HEK293 (cell line): ENCODE results near the gene TADA2B.

Source experiments
- CTCF ChIA-PET: fragments of 350-600 bp; formaldehyde crosslinking; extraction: SDS; loops from one replicate; lab custom pipeline; 2021; ENCODE audit warnings: antibody characterized with exemption; lab: Yijun Ruan, JAX
- POLR2A ChIA-PET: fragments of 300-600 bp; formaldehyde crosslinking; extraction: SDS; loops from one replicate; lab custom pipeline; 2020; ENCODE audit warnings: antibody characterized with exemption, inconsistent platforms; lab: Yijun Ruan, JAX
- H3K27ac ChIP-seq: fragments of 200-500 bp; sonication (Bioruptor generic); 2 replicates; pipeline ENCODE4 v1.5.1; 2014; ENCODE audit warnings: low read depth, low read length, control low read depth, inconsistent platforms; ENCODE audit errors: extremely low read depth
- H3K36me3 ChIP-seq, 2 experiments: fragments of 200-500 bp in 1 of 2; sonication (Bioruptor generic) in 1 of 2; 1 replicate in 1 of 2; 2 replicates in 1 of 2; pipeline ENCODE4 v1.5.1; 2014 to 2017; ENCODE audit warnings: inconsistent platforms in 2 of 2, low read length in 2 of 2; ENCODE audit not compliant: control insufficient read depth in 2 of 2, insufficient read depth in 1 of 2
- H3K4me1 ChIP-seq: fragments of 200-500 bp; sonication (Bioruptor generic); 2 replicates; pipeline ENCODE4 v1.5.1; 2014; ENCODE audit warnings: mild to moderate bottlenecking, low read length, inconsistent platforms; ENCODE audit not compliant: control insufficient read depth, insufficient read depth
- H3K4me3 ChIP-seq: 2 replicates; pipeline ENCODE4 v1.5.1; 2011; ENCODE audit warnings: low read depth, mild to moderate bottlenecking, control low read depth, low read length, moderate library complexity
- H3K9me3 ChIP-seq: fragments of 200-500 bp; sonication (Bioruptor generic); 2 replicates; pipeline ENCODE4 v1.5.1; 2014; ENCODE audit warnings: low read depth, low read length, inconsistent platforms; ENCODE audit not compliant: control insufficient read depth, insufficient read depth
- PRDM2 ChIP-seq: fragments of 450-650 bp; formaldehyde crosslinking; IDR thresholded peaks from 2 replicates; pipeline ENCODE4 v1.5.1; 2016; ENCODE audit warnings: missing biosample characterization, missing genetic modification characterization, borderline replicate concordance
- SCRT1 ChIP-seq: fragments of 450-650 bp; formaldehyde crosslinking; IDR thresholded peaks from 2 replicates; pipeline ENCODE4 v1.5.1; 2016; ENCODE audit warnings: missing biosample characterization, missing genetic modification characterization, borderline replicate concordance
- ZBTB49 ChIP-seq: fragments of 450-650 bp; formaldehyde crosslinking; IDR thresholded peaks from 2 replicates; pipeline ENCODE4 v1.5.1; 2016; ENCODE audit warnings: missing biosample characterization, missing genetic modification characterization, low read depth
- ZNF114 ChIP-seq: fragments of 450-650 bp; formaldehyde crosslinking; IDR thresholded peaks from 2 replicates; pipeline ENCODE4 v1.5.0; 2017; ENCODE audit warnings: missing biosample characterization, missing genetic modification characterization
- ZNF140 ChIP-seq: fragments of 450-650 bp; formaldehyde crosslinking; IDR thresholded peaks from 2 replicates; pipeline ENCODE4 v1.5.1; 2016; ENCODE audit warnings: missing biosample characterization, missing genetic modification characterization
- ZNF184 ChIP-seq: fragments of 450-650 bp; IDR thresholded peaks from 2 replicates; pipeline ENCODE4 v1.5.1; 2018; ENCODE audit warnings: missing biosample characterization, mild to moderate bottlenecking, missing genetic modification characterization
- ZNF433 ChIP-seq: fragments of 450-650 bp; formaldehyde crosslinking; IDR thresholded peaks from 2 replicates; pipeline ENCODE4 v1.5.1; 2016; ENCODE audit warnings: missing biosample characterization, missing genetic modification characterization, low read depth
- ZNF501 ChIP-seq: fragments of 450-650 bp; formaldehyde crosslinking; IDR thresholded peaks from 2 replicates; pipeline ENCODE4 v1.5.1; 2016; ENCODE audit warnings: missing biosample characterization, missing genetic modification characterization
- ZNF555 ChIP-seq: fragments of 450-650 bp; formaldehyde crosslinking; conservative IDR thresholded peaks from 2 replicates; pipeline ENCODE4 v1.5.1; 2017; ENCODE audit warnings: missing biosample characterization, mild to moderate bottlenecking, missing genetic modification characterization, inconsistent platforms
- ZNF561 ChIP-seq: fragments of 450-650 bp; IDR thresholded peaks from 2 replicates; pipeline ENCODE4 v1.5.1; 2018; ENCODE audit warnings: missing biosample characterization, missing genetic modification characterization, borderline replicate concordance
- ZNF626 ChIP-seq: fragments of 450-650 bp; sonication (Bioruptor Pico); formaldehyde crosslinking; IDR thresholded peaks from 2 replicates; pipeline ENCODE4 v1.5.1; 2018; ENCODE audit warnings: missing biosample characterization, missing genetic modification characterization, inconsistent platforms
- ZNF747 ChIP-seq: fragments of 450-650 bp; formaldehyde crosslinking; IDR thresholded peaks from 2 replicates; pipeline ENCODE4 v1.5.1; 2016; ENCODE audit warnings: missing biosample characterization, missing genetic modification characterization
- TF ChIP-seq, protein P1 (sequence below): fragments of 450-650 bp; formaldehyde crosslinking; IDR thresholded peaks from 2 replicates; pipeline ENCODE4 v1.5.0; 2017; ENCODE audit warnings: missing biosample characterization, missing genetic modification characterization, borderline replicate concordance
- TF ChIP-seq, protein P2 (sequence below): sonication (generic); formaldehyde crosslinking; IDR thresholded peaks from 2 replicates; pipeline ENCODE4 v1.8.1; 2022; ENCODE audit warnings: mild to moderate bottlenecking, moderate library complexity, missing genetic modification reagents
- TF ChIP-seq, protein P3 (sequence below): fragments of 450-650 bp; formaldehyde crosslinking; optimal IDR thresholded peaks from 2 replicates; pipeline ENCODE3; 2016; ENCODE audit warnings: missing biosample characterization, mild to moderate bottlenecking, missing genetic modification characterization

TADA2B gene

GRCh38 chr4:7074426-7074825, 31.3 kb downstream of the TADA2B start (continued):
- TF ChIP-seq, protein P1, sequence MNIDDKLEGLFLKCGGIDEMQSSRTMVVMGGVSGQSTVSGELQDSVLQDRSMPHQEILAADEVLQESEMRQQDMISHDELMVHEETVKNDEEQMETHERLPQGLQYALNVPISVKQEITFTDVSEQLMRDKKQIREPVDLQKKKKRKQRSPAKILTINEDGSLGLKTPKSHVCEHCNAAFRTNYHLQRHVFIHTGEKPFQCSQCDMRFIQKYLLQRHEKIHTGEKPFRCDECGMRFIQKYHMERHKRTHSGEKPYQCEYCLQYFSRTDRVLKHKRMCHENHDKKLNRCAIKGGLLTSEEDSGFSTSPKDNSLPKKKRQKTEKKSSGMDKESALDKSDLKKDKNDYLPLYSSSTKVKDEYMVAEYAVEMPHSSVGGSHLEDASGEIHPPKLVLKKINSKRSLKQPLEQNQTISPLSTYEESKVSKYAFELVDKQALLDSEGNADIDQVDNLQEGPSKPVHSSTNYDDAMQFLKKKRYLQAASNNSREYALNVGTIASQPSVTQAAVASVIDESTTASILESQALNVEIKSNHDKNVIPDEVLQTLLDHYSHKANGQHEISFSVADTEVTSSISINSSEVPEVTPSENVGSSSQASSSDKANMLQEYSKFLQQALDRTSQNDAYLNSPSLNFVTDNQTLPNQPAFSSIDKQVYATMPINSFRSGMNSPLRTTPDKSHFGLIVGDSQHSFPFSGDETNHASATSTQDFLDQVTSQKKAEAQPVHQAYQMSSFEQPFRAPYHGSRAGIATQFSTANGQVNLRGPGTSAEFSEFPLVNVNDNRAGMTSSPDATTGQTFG (tag by site-specific recombination) = no peak
- TF ChIP-seq ZNF501 (tag by site-specific recombination) (no peak), ZNF626 (tag by site-specific recombination) (no peak)

DNA sequence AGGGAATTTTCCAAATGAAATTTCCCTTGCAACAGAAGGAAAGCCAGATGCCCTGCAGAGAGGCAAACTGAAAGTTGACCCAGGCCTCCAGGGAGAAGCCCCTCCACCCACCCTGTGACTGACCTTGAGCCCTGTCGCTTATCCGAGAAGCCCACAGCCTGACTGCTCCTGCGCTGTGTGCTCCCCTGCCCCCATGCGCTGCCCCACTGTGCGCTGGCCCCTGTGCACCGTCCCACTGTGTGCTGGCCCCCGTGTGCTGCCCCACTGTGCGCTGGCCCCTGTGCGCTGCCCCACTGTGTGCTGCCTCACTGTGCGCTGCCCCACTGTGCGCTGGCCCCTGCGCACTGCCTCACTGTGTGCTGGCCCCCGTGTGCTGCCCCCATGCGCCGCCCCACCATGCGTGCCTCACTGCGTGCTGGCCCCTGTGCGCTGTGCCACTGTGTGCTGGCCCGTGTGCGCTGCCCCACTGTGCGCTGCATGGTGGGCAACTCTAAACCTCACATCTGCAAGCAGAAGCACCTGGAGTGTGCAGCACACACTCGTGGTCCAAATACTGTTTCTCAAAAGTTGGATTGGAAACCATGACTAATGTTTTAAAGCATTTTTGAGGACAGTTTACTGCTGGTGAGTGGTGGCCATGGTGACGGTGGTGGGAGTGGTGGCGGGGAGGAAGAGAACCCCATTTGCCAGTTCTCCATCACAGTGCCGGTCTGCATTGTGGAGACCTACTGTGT, 33.0 kb downstream of the TADA2B start:
- Histone ChIP-seq H3K9me3 (no peaks in the 10 kb centered on the region), H3K4me1 (no peaks in the 10 kb centered on the region), H3K27ac (no peak overlapping the region), H3K4me3 (no peak overlapping the region), H3K36me3 (no peaks in the 10 kb centered on the region)
- POLR2A ChIA-PET = no interaction called here
- no peak for TF ChIP-seq ZNF184 (tag by site-specific recombination)
- no peak for TF ChIP-seq ZNF140 (tag by site-specific recombination)
- TF ChIP-seq ZNF747 (tag by site-specific recombination) = no peak
- no peak for TF ChIP-seq ZNF114 (tag by site-specific recombination)
- TF ChIP-seq, protein P2, sequence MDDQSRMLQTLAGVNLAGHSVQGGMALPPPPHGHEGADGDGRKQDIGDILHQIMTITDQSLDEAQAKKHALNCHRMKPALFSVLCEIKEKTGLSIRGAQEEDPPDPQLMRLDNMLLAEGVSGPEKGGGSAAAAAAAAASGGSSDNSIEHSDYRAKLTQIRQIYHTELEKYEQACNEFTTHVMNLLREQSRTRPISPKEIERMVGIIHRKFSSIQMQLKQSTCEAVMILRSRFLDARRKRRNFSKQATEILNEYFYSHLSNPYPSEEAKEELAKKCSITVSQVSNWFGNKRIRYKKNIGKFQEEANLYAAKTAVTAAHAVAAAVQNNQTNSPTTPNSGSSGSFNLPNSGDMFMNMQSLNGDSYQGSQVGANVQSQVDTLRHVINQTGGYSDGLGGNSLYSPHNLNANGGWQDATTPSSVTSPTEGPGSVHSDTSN (CRISPR knock-in tag) = no peak
- no peak for TF ChIP-seq PRDM2 (tag by site-specific recombination)
- TF ChIP-seq, protein P1 (tag by site-specific recombination) = no peak
- TF ChIP-seq ZBTB49 (tag by site-specific recombination) = no peak
- TF ChIP-seq, protein P3, sequence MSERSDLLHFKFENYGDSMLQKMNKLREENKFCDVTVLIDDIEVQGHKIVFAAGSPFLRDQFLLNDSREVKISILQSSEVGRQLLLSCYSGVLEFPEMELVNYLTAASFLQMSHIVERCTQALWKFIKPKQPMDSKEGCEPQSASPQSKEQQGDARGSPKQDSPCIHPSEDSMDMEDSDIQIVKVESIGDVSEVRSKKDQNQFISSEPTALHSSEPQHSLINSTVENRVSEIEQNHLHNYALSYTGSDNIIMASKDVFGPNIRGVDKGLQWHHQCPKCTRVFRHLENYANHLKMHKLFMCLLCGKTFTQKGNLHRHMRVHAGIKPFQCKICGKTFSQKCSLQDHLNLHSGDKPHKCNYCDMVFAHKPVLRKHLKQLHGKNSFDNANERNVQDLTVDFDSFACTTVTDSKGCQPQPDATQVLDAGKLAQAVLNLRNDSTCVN (tag by site-specific recombination) = no peak
- TF ChIP-seq ZNF561 (tag by site-specific recombination) = no peak
- no peak for TF ChIP-seq ZNF555
- no peak for TF ChIP-seq ZNF433 (tag by site-specific recombination)
- no peak for TF ChIP-seq SCRT1 (tag by site-specific recombination)
- CTCF ChIA-PET = no interaction called here
